ENCODE results near the gene IKBKG.
A peak's percentile ranks its signal among the peaks of the same experiment; 100 is the strongest.
"Not testable (repeated sequence)": the region's sequence is repeated elsewhere in the genome, so short reads cannot be mapped to it uniquely, and the experiment has no call there.

Gene IKBKG

DNA sequence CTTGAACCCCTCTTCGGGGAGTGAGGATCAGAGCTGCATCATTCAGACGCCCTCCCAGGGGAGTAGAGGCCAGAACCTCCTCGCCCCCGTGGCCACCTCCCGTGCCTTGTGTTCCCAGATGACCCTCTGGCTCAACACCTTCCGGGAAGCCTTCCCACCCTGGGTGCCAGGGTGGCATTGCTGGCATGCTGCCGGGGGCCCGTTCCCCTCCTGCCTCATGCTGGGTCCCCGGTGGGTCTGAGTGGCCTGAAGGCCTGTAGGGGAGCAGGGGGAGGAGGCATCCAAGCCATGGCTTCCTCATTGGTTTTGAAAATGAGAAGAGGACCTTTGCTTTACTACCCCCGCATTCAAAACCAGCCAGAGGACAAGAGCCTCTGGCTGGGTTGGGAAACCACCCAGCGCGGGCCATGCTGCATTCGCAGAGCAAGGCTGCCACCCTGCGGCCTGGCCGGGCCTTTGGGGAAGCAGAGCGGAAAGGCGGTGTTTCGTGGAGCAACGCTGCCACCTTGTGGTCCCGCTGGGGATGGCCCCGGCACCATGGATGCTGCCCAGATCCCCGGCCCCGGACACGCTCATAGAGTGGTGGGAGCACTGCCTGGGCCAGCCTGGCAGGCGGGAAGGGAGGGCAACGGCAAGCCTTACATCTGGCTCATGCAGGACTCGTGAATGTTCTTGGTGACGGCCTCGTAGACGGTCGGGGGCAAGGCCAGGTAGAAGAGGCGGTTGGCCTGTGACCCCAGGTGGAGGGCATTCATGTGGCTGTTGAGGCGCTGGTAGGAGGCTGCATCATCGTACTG, 12.7 kb upstream of the IKBKG start:
- DNase-seq (ENCODE audit: low read depth) = peak; percentile 86
- H3K4me3 ChIP-seq (ENCODE audit: control insufficient read depth, low read depth, low read length) = no peak overlapping the region
- TF ChIP-seq, protein P1, sequence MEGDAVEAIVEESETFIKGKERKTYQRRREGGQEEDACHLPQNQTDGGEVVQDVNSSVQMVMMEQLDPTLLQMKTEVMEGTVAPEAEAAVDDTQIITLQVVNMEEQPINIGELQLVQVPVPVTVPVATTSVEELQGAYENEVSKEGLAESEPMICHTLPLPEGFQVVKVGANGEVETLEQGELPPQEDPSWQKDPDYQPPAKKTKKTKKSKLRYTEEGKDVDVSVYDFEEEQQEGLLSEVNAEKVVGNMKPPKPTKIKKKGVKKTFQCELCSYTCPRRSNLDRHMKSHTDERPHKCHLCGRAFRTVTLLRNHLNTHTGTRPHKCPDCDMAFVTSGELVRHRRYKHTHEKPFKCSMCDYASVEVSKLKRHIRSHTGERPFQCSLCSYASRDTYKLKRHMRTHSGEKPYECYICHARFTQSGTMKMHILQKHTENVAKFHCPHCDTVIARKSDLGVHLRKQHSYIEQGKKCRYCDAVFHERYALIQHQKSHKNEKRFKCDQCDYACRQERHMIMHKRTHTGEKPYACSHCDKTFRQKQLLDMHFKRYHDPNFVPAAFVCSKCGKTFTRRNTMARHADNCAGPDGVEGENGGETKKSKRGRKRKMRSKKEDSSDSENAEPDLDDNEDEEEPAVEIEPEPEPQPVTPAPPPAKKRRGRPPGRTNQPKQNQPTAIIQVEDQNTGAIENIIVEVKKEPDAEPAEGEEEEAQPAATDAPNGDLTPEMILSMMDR (conservative IDR thresholded peaks at IDR 0.05; ENCODE audit: control insufficient read depth, insufficient read depth, low read depth, low read length) = peak; percentile 97

DNA sequence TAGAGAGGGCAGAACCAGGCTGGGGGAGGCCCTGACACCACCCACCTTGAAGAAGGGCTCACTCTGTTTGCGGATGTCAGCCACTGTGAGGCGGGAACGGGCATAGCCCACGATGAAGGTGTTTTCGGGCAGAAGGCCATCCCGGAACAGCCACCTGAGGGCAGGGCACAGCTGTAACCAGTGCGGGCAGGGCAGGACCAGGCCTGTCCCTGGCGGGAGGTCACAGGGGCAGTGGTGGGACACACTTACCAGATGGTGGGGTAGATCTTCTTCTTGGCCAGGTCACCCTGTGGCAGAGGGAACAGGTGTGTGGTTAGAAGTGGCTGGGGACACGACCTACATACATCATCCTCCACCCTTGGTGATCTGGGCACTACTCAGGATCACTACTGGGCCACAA, 11.5 kb upstream of the IKBKG start:
- TF ChIP-seq, protein P1 (conservative IDR thresholded peaks at IDR 0.05; ENCODE audit: control insufficient read depth, insufficient read depth, low read depth, low read length) = no peak
- no peak overlapping the region for H3K4me3 ChIP-seq (ENCODE audit: control insufficient read depth, low read depth, low read length)
- DNase-seq (ENCODE audit: low read depth) = no peak

DNA sequence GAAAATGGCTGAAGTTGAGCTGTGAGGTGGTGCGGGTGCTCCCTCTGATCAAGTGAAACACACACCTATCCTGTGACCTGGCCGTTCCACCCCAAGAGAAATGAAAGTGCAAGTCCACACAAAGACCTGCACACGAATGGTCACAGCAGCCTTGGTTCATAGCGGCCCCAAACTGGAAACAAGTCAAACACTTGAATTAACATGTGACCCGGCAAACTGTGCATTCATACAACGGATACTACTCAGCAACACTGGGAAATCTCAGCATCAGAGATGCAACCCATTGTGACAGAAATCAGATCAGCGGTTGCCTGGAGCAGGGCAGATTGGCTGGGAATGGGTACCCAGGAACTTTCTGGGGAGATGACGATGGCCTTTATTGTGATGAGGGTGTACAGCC, 8.3 kb upstream of the IKBKG start:
- TF ChIP-seq, protein P1 (conservative IDR thresholded peaks at IDR 0.05; ENCODE audit: control insufficient read depth, insufficient read depth, low read depth, low read length) = no peak
- no peak for DNase-seq (ENCODE audit: low read depth)
- H3K4me3 ChIP-seq (ENCODE audit: control insufficient read depth, low read depth, low read length) = no peak overlapping the region

DNA sequence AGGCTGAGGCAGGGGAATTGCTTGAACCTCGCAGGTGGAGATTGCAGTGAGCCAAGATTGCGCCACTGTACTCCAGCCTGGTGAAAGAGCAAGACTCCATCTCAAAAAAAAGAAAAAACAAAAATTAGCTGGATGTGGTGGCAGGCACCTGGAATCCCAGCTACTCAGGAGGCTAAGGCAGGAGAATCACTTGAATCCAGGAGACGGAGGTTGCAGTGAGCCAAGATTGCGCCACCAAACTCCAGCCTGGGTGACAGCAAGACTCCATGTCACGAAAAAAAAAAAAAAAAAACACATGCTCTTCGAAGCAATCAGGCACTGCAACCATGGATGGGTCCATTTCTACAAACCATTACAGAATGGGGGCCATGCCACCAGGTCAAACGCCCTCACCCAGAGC, 7.1 kb upstream of the IKBKG start:
- H3K4me3 ChIP-seq (ENCODE audit: control insufficient read depth, low read depth, low read length); DNase-seq (ENCODE audit: low read depth): not testable (repeated sequence)

DNA sequence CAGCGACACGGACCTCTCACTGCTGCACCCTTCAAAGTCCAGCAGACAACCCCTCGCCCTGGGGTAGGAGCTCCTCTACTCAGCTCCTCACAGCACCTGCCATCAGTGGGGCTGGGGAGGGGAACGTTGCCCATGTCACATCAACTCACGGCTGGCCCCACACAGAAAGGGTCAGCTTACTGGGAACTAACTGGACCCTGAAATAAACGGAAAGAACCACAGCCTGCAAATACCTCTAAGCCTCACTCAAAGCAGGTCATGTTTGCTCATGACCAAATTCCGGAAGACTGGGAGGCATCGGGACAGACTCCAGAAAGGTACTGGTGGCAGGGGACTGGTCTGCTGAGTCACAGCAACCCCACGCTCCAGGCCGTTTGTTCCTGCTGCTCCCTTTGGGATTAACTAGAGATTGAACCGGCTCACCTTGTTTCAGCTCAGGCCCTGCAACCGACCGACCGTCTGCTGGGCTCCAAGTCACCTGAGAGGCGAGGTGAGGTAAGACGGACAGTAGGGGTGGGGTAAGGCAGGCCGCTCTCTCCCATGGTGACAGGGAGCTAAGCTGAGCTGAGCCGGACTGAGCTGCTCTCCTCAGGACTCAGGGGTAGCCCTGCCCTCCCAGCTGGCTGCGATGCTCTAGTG, 6.4 kb upstream of the IKBKG start:
- no peak overlapping the region for H3K4me3 ChIP-seq (ENCODE audit: control insufficient read depth, low read depth, low read length)
- DNase-seq (ENCODE audit: low read depth) = no peak
- TF ChIP-seq, protein P1 (conservative IDR thresholded peaks at IDR 0.05; ENCODE audit: control insufficient read depth, insufficient read depth, low read depth, low read length) = no peak

DNA sequence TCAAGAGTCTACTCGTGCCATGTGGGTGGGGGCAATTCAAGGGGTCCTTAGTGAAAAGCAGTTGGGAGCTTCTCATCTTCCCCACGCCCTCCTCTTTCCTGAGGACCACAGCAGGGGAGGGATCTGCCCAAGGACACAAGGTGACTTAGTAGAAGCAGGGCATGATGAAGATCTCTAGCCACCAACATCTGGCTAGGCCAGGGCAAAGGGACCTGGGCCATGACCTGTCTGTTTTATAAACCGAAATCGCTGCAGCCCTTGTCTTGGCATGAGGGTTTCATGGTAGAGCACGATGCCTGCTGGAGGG, 5.9 kb upstream of the IKBKG start:
- no peak for DNase-seq (ENCODE audit: low read depth)
- H3K4me3 ChIP-seq (ENCODE audit: control insufficient read depth, low read depth, low read length) = no peak overlapping the region
- TF ChIP-seq, protein P1 (conservative IDR thresholded peaks at IDR 0.05; ENCODE audit: control insufficient read depth, insufficient read depth, low read depth, low read length) = no peak

DNA sequence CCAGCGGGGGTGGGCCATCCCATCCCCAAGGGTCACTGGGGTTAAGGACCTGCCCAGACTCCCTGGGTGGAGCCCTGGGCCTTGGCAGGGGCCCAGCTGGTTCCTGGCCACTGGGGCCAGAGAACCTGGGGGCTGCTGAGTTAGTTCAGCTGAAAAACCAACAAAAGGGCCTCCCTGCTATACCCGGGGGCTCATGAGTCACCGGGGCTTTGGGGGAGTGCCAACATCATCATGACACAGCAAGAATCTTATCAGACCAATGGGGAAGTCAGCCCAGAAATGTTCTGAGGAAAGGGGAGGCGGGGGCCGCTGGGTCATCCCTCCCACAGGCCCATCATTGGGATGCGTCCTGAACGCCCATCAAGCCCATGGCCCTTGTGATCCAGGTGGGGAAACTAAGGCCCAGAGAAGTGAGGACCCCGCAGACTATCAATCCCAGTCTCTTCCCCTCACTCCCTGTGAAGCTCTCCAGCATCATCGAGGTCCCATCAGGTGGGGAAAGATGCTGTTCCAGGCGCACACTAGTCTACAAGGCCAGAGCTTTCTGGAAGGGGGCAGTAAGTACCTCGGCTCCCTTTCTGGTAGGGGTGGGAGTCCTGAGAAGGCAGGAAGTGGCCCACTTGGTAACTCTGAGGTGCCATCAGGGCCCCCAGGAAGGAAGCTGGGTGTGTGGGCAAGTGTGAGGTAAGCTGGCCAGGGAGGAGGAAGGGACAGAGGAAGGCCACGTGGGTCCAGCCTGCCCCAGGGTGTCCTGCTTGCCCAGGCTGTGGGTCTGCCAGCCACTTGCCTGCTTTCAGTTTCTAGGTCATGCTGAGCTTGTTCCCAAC, 5.3 kb upstream of the IKBKG start:
- peak; percentile 93 for DNase-seq (ENCODE audit: low read depth)
- TF ChIP-seq, protein P1 (conservative IDR thresholded peaks at IDR 0.05; ENCODE audit: control insufficient read depth, insufficient read depth, low read depth, low read length) = no peak
- H3K4me3 ChIP-seq (ENCODE audit: control insufficient read depth, low read depth, low read length) = no peak overlapping the region

All from fibroblast of mammary gland (primary cell).